ENCODE results near the gene STKLD1. TPM values are rescaled to one million over a fixed set of nuclear protein-coding genes. Genes with fewer than 3 reads are reported as not detected.

Gene STKLD1
- total RNA-seq, 1 experiment from 2014 or later, result 3.4 TPM

GRCh38 chr9:133397895-133398294 lies 21.7 kb downstream of the STKLD1 start:
- no peak for TF ChIP-seq CTCF (IDR thresholded peaks at IDR 0.05; ENCODE audit: insufficient read depth in 1 of 2, low read depth in 1 of 2, low read length in 1 of 2, severe bottlenecking in 1 of 2, unreplicated experiment in 1 of 2)
- Mint-ChIP-seq H3K9me3 (ENCODE audit: unreplicated experiment) (no peaks in the 10 kb centered on the region), H3K27ac (ENCODE audit: unreplicated experiment) (no peak overlapping the region), H3K27me3 (ENCODE audit: insufficient read depth, unreplicated experiment) (no peaks in the 10 kb centered on the region), H3K4me3 (ENCODE audit: unreplicated experiment) (no peak overlapping the region), H3K36me3 (ENCODE audit: insufficient read depth, unreplicated experiment) (peaks cover 5% of the 10 kb centered on the region), H3K4me1 (ENCODE audit: low read depth, unreplicated experiment) (no peaks in the 10 kb centered on the region)
- Histone ChIP-seq H3K4me3 (ENCODE audit: low read depth, low read length) (no peak overlapping the region), H3K9me3 (no peaks in the 10 kb centered on the region), H3K4me1 (no peaks in the 10 kb centered on the region; the same call in 1 of the 2 replicates), H3K27me3 (replicated peaks; ENCODE audit: control insufficient read depth, insufficient read depth, low read length) (no peaks in the 10 kb centered on the region), H3K36me3 (ENCODE audit: control insufficient read depth, insufficient read depth, low read length) (no peaks in the 10 kb centered on the region)
- ChIA-PET POLR2A (no interaction called here), CTCF (interaction anchor here (1.4 kb wide), 1 partner anchor 20 kb away, joined by 3 read pairs; no protein-coding TSS in a partner anchor)
- BruUV-seq (replicated peaks), result no TSS peak
- intact Hi-C loops (cut with micrococcal nuclease; ENCODE audit: unreplicated experiment), result no loop called here
- no peak for DNase-seq

- H3K36me3 Mint-ChIP-seq (ENCODE audit: insufficient read depth, unreplicated experiment), result peaks cover 23% of the 10 kb centered on the region
- intact Hi-C loops (cut with micrococcal nuclease; ENCODE audit: unreplicated experiment), result no loop called here
These were observed 24.1 kb downstream of the STKLD1 start for GRCh38 chr9:133400292-133400691.

GRCh38 chr9:133401588-133401987 lies 25.4 kb downstream of the STKLD1 start:
- 0 out of 2 replicates have a peak, but pooled peaks cover under 1% of the 10 kb centered on the region for H3K36me3 ChIP-seq (ENCODE audit: control insufficient read depth, insufficient read depth, low read length)
- no peak for TF ChIP-seq CTCF (IDR thresholded peaks at IDR 0.05; ENCODE audit: insufficient read depth in 1 of 2, low read depth in 1 of 2, low read length in 1 of 2, severe bottlenecking in 1 of 2, unreplicated experiment in 1 of 2)
- BruUV-seq (replicated peaks), result no TSS peak
- Mint-ChIP-seq H3K4me1 (ENCODE audit: low read depth, unreplicated experiment) (no peaks in the 10 kb centered on the region), H3K36me3 (ENCODE audit: insufficient read depth, unreplicated experiment) (peaks cover 35% of the 10 kb centered on the region), H3K27me3 (ENCODE audit: insufficient read depth, unreplicated experiment) (no peaks in the 10 kb centered on the region), H3K4me3 (ENCODE audit: unreplicated experiment) (no peak overlapping the region), H3K27ac (ENCODE audit: unreplicated experiment) (no peak overlapping the region), H3K9me3 (ENCODE audit: unreplicated experiment) (no peaks in the 10 kb centered on the region)
- ChIA-PET CTCF (interaction anchor here (1.3 kb wide), 1 partner anchor 45 kb away, joined by 5 read pairs; no protein-coding TSS in a partner anchor), POLR2A (interaction anchor here (0.6 kb wide), 1 partner anchor 13 kb away, joined by 4 read pairs; no protein-coding TSS in a partner anchor)
- no peak for DNase-seq
- intact Hi-C loops (cut with micrococcal nuclease; ENCODE audit: unreplicated experiment), result no loop called here
- H3K9me3 ChIP-seq, result no peaks in the 10 kb centered on the region
- H3K4me3 ChIP-seq (ENCODE audit: low read depth, low read length), result no peak overlapping the region
- H3K27me3 ChIP-seq (replicated peaks; ENCODE audit: control insufficient read depth, insufficient read depth, low read length), result no peaks in the 10 kb centered on the region
- H3K4me1 ChIP-seq, result no peaks in the 10 kb centered on the region; the same call in 1 of the 2 replicates

More at GRCh38 chr9:133400292-133400691, 24.1 kb downstream of the STKLD1 start:
- CTCF ChIA-PET, result interaction anchor here (0.9 kb wide), 1 partner anchor 63 kb away, joined by 3 read pairs; no protein-coding TSS in a partner anchor
- no peaks in the 10 kb centered on the region; the same call in 1 of the 2 replicates for H3K4me1 ChIP-seq
- Mint-ChIP-seq H3K4me3 (ENCODE audit: unreplicated experiment) (no peak overlapping the region), H3K27ac (ENCODE audit: unreplicated experiment) (no peak overlapping the region), H3K9me3 (ENCODE audit: unreplicated experiment) (no peaks in the 10 kb centered on the region), H3K27me3 (ENCODE audit: insufficient read depth, unreplicated experiment) (no peaks in the 10 kb centered on the region), H3K4me1 (ENCODE audit: low read depth, unreplicated experiment) (no peaks in the 10 kb centered on the region)
- no TSS peak for BruUV-seq (replicated peaks)
- no peak overlapping the region for H3K4me3 ChIP-seq (ENCODE audit: low read depth, low read length)
- H3K36me3 ChIP-seq (ENCODE audit: control insufficient read depth, insufficient read depth, low read length), result no peaks in the 10 kb centered on the region
- no peaks in the 10 kb centered on the region for H3K9me3 ChIP-seq
- POLR2A ChIA-PET, result no interaction called here
- DNase-seq, result no peak
- no peak for TF ChIP-seq CTCF (IDR thresholded peaks at IDR 0.05; ENCODE audit: insufficient read depth in 1 of 2, low read depth in 1 of 2, low read length in 1 of 2, severe bottlenecking in 1 of 2, unreplicated experiment in 1 of 2)
- H3K27me3 ChIP-seq (replicated peaks; ENCODE audit: control insufficient read depth, insufficient read depth, low read length), result no peaks in the 10 kb centered on the region
